ENCODE measurements around the gene ARID3A.

ARID3A gene

GRCh38 chr19:943551-944170 lies 17.8 kb downstream of the ARID3A start:
- in situ Hi-C loops (cut with HindIII; ENCODE audit: low sequenced_read_pairs), result no loop called here
- no peak for DNase-seq (ENCODE audit: low read depth)
- no peak for TF ChIP-seq CTCF (IDR thresholded peaks at IDR 0.05; ENCODE audit: low read depth, low read length, missing control alignments)
- H3K4me3 ChIP-seq (ENCODE audit: low read depth, low read length), result no peak overlapping the region

DNA sequence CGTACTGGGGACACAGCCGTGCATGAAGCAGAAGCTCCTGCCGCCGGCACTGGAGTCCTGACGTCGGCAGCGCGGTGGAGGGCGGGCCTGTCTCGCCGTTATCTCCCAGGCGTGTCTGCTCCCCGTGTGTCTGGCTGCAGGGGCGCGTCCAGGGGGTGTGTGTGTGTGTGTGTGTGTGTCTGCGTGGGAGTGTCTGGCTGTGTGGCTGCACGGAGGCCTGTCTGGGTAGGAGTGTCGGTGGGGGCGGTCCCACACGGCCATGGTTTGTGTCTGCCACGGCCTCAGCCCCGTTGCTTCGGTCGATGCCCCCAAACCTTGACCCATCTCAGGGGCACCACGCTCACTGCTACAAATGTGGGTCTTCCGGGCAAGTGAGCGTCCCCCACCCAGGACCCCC lies 18.3 kb downstream of the ARID3A start:
- no peak for TF ChIP-seq CTCF (IDR thresholded peaks at IDR 0.05; ENCODE audit: low read depth, low read length, missing control alignments)
- in situ Hi-C loops (cut with HindIII; ENCODE audit: low sequenced_read_pairs), result no loop called here

GRCh38 chr19:944663-945241 lies 18.9 kb downstream of the ARID3A start:
- in situ Hi-C loops (cut with HindIII; ENCODE audit: low sequenced_read_pairs), result no loop called here
- H3K4me3 ChIP-seq (ENCODE audit: low read depth, low read length), result no peak overlapping the region
- no peak for DNase-seq (ENCODE audit: low read depth)
- TF ChIP-seq CTCF (IDR thresholded peaks at IDR 0.05; ENCODE audit: low read depth, low read length, missing control alignments), result no peak

More for the DNA sequence above, 18.3 kb downstream of the ARID3A start:
- no peak overlapping the region for H3K4me3 ChIP-seq (ENCODE audit: low read depth, low read length)
- no peak for DNase-seq (ENCODE audit: low read depth)

- no peak for TF ChIP-seq CTCF (IDR thresholded peaks at IDR 0.05; ENCODE audit: low read depth, low read length, missing control alignments)
- H3K4me3 ChIP-seq (ENCODE audit: low read depth, low read length), result no peak overlapping the region
- DNase-seq (ENCODE audit: low read depth), result no peak
- in situ Hi-C loops (cut with HindIII; ENCODE audit: low sequenced_read_pairs), result no loop called here
Observed at GRCh38 chr19:945401-946252, 19.8 kb downstream of the ARID3A start.

- in situ Hi-C loops (cut with HindIII; ENCODE audit: low sequenced_read_pairs), result no loop called here
- TF ChIP-seq CTCF (IDR thresholded peaks at IDR 0.05; ENCODE audit: low read depth, low read length, missing control alignments), result no peak
- no peak for DNase-seq (ENCODE audit: low read depth)
- no peak overlapping the region for H3K4me3 ChIP-seq (ENCODE audit: low read depth, low read length)
Observed at GRCh38 chr19:947090-947706, 21.4 kb downstream of the ARID3A start.

DNA sequence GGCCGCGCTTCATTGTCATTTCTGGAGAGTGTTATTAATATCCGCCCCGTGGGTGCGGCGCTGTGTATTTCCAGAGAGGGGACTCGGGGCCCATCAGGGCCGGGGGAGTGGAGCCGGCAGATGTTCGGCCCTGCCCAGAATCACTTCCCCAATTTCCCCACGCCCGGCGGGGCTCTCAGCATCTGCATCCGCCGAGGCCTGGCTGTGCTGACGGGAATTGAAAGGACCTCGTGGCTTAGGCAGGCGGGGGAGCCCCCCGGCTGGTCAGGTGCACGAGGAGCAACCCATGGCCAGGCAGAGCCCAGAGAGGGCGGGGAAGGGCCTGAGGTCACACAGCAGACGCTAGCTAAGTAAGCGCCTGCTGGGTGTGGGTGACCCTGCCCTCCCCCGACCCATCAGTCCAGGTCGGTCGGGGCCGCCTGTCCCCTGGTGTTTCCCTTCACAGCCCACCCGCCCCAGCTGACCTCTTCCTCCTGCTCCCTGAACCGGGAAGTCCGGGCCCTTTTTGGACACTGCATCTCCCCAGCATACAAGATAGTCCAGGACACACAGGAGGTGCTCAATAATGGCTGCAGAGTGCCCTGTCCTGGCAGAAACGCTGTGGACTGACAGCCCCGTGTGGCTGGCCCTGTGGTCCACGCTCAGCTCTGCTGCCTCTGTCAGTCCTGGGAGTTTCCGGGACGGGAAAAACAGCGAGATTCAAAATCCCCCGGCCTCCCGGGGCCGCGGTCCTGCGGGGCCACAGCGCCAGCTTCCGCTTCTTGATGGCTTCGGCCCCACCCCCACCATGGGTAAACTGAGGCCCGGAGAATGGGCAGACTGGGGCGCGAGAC lies 22.1 kb downstream of the ARID3A start:
- in situ Hi-C loops (cut with HindIII; ENCODE audit: low sequenced_read_pairs), result no loop called here
- DNase-seq (ENCODE audit: low read depth), result no peak
- no peak overlapping the region for H3K4me3 ChIP-seq (ENCODE audit: low read depth, low read length)
- no peak for TF ChIP-seq CTCF (IDR thresholded peaks at IDR 0.05; ENCODE audit: low read depth, low read length, missing control alignments)

Data from astrocyte of the cerebellum (primary cell).